Left cardiac atrium (tissue), 4 donors: ENCODE data around the gene SMYD3. TPM values are rescaled to one million over a fixed set of nuclear protein-coding genes. Genes with fewer than 3 reads are reported as not detected.

Experiments
- ATAC-seq, 2 donors: fragments of 200-7000 bp; cut with Tn5 transposase; one replicate each; pipeline ENCODE4 v1.9.1; 2020; ENCODE audit warnings: mild to moderate bottlenecking in 2 of 2, moderate library complexity in 2 of 2
- DNase-seq: peaks from one replicate; pipeline ENCODE4 v3.0.0-alpha.2; 2020
- intact Hi-C, 2 donors: fragments of 100-400 bp; cut with DNase I; formaldehyde crosslinking; loops; one replicate each; pipeline versions ENCODE4 v1.14.1 to v1.15.1; 2022 to 2023
- total RNA-seq, 2 donors: library from RNA; stranded (reverse); fragmentation: NEBNext Ultra II Directional; extraction: Animal tissue kit (Norgen Biotek cat#: 25700); gene quantifications; one replicate each; pipeline ENCODE4 v1.2.1, GENCODE V29; 2021
- donor health status: DM: no; HTN: yes; CAD: no.
- donor health status: DM: no; HTN: yes; CAD: no; lungs with severe emphysema.
- donor health status: DM: yes; HTN: yes; CAD: no.
- donor health status: Dilated cardiomyopathy.

The SMYD3 gene
- total RNA-seq, 2 donors from 2014 or later: 6.5 to 11.9 TPM

DNA sequence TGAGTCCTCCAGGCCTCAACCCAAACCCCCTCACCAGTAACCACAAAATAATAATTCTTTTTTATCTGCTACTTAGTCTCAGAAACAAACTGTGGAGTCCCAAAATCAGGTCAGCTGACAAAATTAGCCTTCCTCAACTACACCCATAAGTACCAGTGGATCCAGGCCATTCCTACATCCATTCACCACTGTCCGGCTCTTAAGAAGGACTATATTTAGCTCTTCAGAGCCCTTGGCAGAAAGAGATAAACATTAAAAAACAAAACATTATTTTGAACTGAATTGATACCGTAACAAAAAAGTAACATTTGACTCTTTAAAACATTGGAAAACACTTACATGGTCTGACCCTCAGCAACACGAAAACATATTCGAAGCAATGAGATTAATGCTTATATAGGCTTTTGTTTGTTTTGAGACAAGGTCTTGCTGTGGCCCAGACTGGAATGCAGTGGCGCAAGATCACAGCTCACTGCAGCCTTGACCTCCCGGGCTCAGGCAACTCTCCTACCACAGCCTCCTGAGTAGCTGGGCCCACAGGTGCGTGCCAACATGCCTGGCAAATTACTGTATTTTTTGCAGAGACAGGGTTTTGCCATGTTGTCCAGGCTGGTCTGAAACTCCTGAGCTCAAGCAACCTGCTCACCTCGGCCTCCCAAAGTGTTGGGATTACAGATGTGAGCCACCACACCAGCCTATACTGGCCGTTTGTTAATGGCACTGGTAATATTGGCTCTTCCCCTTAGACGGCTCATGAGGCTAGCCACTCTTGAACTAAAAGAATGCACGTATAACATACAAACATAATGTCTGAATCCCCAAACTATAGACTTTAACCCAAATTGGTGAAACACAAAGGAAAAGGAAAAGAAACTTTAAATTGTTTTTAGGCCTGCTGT is 330.7 kb downstream of the SMYD3 start:
- intact Hi-C loops: no loop called here
- ATAC-seq: no peak
- no peak for DNase-seq

DNA sequence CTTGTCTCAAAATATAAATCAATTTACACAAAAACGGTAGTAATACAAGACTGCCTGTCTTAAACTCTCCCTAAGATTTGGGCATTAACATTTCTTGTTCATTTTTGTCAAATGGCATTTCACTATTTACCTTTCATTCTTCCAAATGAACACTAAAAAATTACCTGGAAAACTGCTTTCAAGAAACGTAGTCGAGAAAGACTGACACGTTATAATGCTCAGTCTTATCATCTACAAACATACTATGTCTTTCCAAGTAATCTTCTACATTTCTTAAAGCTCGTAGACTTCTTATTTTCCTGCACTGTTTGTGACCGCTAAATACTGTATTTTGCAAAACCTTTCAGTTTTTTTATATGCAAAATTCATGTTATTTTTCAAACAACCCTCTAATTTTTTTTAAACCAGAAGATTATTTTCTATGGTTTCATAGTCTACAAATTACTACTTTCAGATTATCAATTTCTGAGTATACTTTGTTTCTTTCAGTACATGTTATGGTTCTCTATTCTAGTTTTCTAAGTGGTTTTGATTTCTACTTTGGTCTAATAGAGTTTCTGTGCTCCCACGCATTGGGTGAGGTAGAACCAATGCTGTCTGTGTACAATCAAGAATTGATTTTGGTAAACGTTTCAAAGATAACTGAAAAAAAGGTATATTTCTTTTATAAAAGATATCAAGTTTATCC is 336.4 kb downstream of the SMYD3 start:
- no peak for ATAC-seq
- intact Hi-C loops: no loop called here
- DNase-seq: no peak

- intact Hi-C loops: no loop called here
- ATAC-seq: no peak
- DNase-seq: no peak
These were observed 337.6 kb downstream of the SMYD3 start for GRCh38 chr1:246169486-246169885.

- intact Hi-C loops: no loop called here
- ATAC-seq (no peak), DNase-seq (no peak)
These were observed 338.1 kb downstream of the SMYD3 start for GRCh38 chr1:246169019-246169418.

DNA sequence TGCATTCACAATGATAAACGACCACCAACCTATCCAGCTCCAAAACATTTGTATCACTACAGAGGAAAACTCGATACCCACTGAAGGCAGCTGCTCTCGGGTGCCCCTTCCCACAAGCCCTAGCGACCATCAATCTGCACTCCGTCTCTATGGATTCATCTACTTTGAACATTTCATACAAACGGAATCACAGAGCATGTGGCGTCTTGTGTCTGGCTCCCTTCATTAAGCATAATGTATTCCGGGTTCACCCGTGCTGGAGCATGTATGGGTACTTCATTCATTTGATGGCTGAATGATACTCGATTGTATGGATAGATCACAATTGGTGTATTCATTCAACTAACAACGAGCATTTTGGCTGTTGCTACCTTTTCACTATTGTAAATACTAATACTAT is 340.2 kb downstream of the SMYD3 start:
- DNase-seq (no peak), ATAC-seq (no peak)
- intact Hi-C loops: no loop called here

GRCh38 chr1:246165826-246166709 is 341.0 kb downstream of the SMYD3 start:
- intact Hi-C loops: no loop called here
- ATAC-seq (no peak), DNase-seq (no peak)

- intact Hi-C loops: no loop called here
- no peak for DNase-seq
- no peak for ATAC-seq
These were observed 342.3 kb downstream of the SMYD3 start for GRCh38 chr1:246164764-246165163.

GRCh38 chr1:246162560-246162959 is 344.5 kb downstream of the SMYD3 start:
- no peak for ATAC-seq
- DNase-seq: no peak
- intact Hi-C loops: no loop called here

- intact Hi-C loops: no loop called here
- peak in 1 of 2 donors; percentile 32 for ATAC-seq
These were observed 345.5 kb downstream of the SMYD3 start for GRCh38 chr1:246161626-246162025.

GRCh38 chr1:246160905-246161304 is 346.2 kb downstream of the SMYD3 start:
- ATAC-seq: no peak
- DNase-seq: no peak
- intact Hi-C loops: no loop called here

More at GRCh38 chr1:246161626-246162025, 345.5 kb downstream of the SMYD3 start:
- no peak for DNase-seq

- intact Hi-C loops: no loop called here
- ATAC-seq: no peak
- no peak for DNase-seq
These were observed 346.7 kb downstream of the SMYD3 start for GRCh38 chr1:246160374-246160773.

GRCh38 chr1:246159279-246160227 is 347.5 kb downstream of the SMYD3 start:
- no peak for ATAC-seq
- intact Hi-C loops: no loop called here
- no peak for DNase-seq

- intact Hi-C loops: no loop called here
- ATAC-seq (no peak), DNase-seq (no peak)
These were observed 348.9 kb downstream of the SMYD3 start for GRCh38 chr1:246158131-246158530.

DNA sequence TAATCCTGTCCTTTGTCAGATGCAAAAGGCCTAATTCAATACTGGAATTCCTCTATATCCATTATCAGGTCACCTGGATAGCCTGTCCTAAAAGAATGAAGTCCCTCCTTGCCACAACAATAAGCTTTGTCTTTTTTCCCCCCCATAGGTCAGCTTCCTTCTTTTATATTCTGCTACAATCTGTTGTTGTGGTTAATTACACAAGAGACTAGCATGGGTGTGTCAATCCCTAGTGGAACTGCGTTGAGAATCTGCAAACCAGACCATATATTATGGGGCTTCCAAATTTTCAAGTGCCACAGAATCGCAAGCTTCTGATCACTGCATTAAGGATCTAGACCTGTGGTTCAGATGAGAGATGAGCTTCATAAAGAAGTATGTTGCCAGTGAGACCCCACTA is 349.6 kb downstream of the SMYD3 start:
- intact Hi-C loops: no loop called here
- DNase-seq: no peak
- no peak for ATAC-seq

DNA sequence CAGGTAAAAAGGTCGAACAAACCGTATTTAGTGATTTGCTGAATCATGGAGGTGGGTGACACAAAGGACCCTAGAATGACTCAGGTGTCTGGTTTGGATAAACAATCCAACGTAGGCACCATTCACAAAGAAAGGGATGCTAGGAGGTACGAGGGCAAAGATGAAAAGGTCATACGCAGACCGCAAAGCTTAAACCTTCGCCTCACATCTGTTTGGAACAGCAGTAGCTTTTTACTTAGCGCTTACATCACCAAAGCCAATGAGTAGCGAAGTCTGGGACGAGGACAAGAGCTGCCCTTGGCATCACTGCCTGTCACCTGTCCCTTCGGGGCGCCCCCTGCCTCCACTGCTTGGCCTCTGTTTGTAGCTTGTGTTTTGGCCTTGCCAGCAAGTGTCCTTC is 350.2 kb downstream of the SMYD3 start:
- DNase-seq (no peak), ATAC-seq (no peak)
- intact Hi-C loops: no loop called here

GRCh38 chr1:246155923-246156322 is 351.2 kb downstream of the SMYD3 start:
- intact Hi-C loops: no loop called here
- DNase-seq (no peak), ATAC-seq (no peak)

GRCh38 chr1:246153796-246154212 is 353.3 kb downstream of the SMYD3 start:
- intact Hi-C loops: no loop called here
- no peak for DNase-seq
- ATAC-seq: no peak

- DNase-seq (no peak), ATAC-seq (peak in 1 of 2 donors; percentile 47)
- intact Hi-C loops: no loop called here
These were observed 354.1 kb downstream of the SMYD3 start for GRCh38 chr1:246152986-246153431.
